ENCODE measurements around the gene PBX3.
"Not testable (repeated sequence)": the region's sequence is repeated elsewhere in the genome, so short reads cannot be mapped to it uniquely, and the experiment has no call there.

Gene PBX3

DNA sequence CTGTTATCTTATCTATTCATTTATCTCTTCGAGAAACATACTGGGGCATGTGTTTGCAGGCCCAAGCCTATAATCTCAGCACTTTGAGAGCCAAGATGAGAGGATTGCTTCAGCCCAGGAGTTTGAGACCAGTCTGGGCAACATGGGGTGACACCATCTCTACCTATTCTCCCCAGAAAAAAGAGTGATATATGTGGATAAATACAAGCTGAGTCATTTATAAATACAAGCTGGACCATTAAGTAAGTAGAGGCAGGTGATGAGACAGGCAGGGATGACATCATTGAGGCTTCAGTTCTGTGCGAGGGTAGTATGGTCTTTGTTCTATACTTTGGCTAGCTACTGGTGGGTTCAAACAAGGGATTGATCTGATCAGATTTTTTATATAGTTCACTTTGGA is 25.6 kb downstream of the PBX3 start:
- H4K20me1 ChIP-seq (ENCODE audit: insufficient read depth, low read length, poor library complexity, severe bottlenecking), result peaks cover 3% of the 10 kb centered on the region
- 0 out of 2 replicates have a peak, but pooled peaks cover 3% of the 10 kb centered on the region for H3K9me3 ChIP-seq (ENCODE audit: insufficient read depth, low read depth, low read length)
- no peak overlapping the region for H3K9ac ChIP-seq (ENCODE audit: low read depth, low read length, poor library complexity, severe bottlenecking)
- H3K9me2 ChIP-seq (replicated peaks; ENCODE audit: low read depth, low read length), result no peaks in the 10 kb centered on the region
- peaks cover 31% of the 10 kb centered on the region for H3K4me1 ChIP-seq (ENCODE audit: insufficient read depth, low read length, poor library complexity, severe bottlenecking)
- H2AFZ ChIP-seq (ENCODE audit: low read length), result no peak overlapping the region
- H3F3A ChIP-seq (ENCODE audit: low read depth), result 0 out of 2 replicates have a peak, but pooled peaks cover 5% of the 10 kb centered on the region
- H3K27me3 ChIP-seq (ENCODE audit: insufficient read depth, low read length, poor library complexity, severe bottlenecking), result no peaks in the 10 kb centered on the region
- peaks cover 22% of the 10 kb centered on the region; the same call in 1 of the 2 replicates for H3K36me3 ChIP-seq (ENCODE audit: insufficient read depth, low read length)
- H3K79me2 ChIP-seq (ENCODE audit: insufficient read depth, low read length), result peaks cover 100% of the 10 kb centered on the region
- no peak overlapping the region for H3K4me2 ChIP-seq (ENCODE audit: low read depth, low read length, poor library complexity, severe bottlenecking)
- no peak overlapping the region for H3K4me3 ChIP-seq (ENCODE audit: low read length, poor library complexity, severe bottlenecking)
- TF ChIP-seq EZH2phosphoT487 (IDR thresholded peaks at IDR 0.05; ENCODE audit: borderline replicate concordance), result no peak
- TF ChIP-seq, protein P1, sequence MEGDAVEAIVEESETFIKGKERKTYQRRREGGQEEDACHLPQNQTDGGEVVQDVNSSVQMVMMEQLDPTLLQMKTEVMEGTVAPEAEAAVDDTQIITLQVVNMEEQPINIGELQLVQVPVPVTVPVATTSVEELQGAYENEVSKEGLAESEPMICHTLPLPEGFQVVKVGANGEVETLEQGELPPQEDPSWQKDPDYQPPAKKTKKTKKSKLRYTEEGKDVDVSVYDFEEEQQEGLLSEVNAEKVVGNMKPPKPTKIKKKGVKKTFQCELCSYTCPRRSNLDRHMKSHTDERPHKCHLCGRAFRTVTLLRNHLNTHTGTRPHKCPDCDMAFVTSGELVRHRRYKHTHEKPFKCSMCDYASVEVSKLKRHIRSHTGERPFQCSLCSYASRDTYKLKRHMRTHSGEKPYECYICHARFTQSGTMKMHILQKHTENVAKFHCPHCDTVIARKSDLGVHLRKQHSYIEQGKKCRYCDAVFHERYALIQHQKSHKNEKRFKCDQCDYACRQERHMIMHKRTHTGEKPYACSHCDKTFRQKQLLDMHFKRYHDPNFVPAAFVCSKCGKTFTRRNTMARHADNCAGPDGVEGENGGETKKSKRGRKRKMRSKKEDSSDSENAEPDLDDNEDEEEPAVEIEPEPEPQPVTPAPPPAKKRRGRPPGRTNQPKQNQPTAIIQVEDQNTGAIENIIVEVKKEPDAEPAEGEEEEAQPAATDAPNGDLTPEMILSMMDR (conservative IDR thresholded peaks at IDR 0.05; ENCODE audit: low read length), result no peak

DNA sequence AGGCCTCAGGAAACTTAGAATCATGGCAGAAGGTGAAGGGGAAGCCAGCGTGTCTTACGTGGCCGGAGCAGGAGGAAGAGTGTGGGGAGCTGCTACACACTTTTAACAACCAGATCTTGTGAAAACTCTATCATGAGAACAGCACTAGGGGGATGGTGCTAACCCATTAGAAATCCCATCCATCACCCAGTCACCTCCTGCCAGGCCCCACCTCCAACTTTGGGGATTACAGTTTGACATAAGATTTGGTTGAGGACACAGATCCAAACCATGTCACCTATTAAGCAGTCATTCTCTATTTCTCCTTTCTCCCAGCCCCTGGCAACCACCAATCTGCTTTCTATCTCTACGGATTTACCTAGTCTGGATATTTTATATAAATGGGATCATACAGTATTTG is 26.9 kb downstream of the PBX3 start:
- Histone ChIP-seq H3K9ac (ENCODE audit: low read depth, low read length, poor library complexity, severe bottlenecking) (no peak overlapping the region), H3K4me3 (ENCODE audit: low read length, poor library complexity, severe bottlenecking) (no peak overlapping the region), H3K4me1 (ENCODE audit: insufficient read depth, low read length, poor library complexity, severe bottlenecking) (peaks cover 22% of the 10 kb centered on the region), H3K36me3 (ENCODE audit: insufficient read depth, low read length) (peaks cover 22% of the 10 kb centered on the region; the same call in 1 of the 2 replicates), H2AFZ (ENCODE audit: low read length) (no peak overlapping the region), H3F3A (ENCODE audit: low read depth) (0 out of 2 replicates have a peak, but pooled peaks cover 5% of the 10 kb centered on the region), H4K20me1 (ENCODE audit: insufficient read depth, low read length, poor library complexity, severe bottlenecking) (no peaks in the 10 kb centered on the region), H3K9me2 (replicated peaks; ENCODE audit: low read depth, low read length) (no peaks in the 10 kb centered on the region), H3K27me3 (ENCODE audit: insufficient read depth, low read length, poor library complexity, severe bottlenecking) (no peaks in the 10 kb centered on the region), H3K4me2 (ENCODE audit: low read depth, low read length, poor library complexity, severe bottlenecking) (peak overlapping the region; percentile 30), H3K9me3 (ENCODE audit: insufficient read depth, low read depth, low read length) (0 out of 2 replicates have a peak, but pooled peaks cover 3% of the 10 kb centered on the region), H3K79me2 (ENCODE audit: insufficient read depth, low read length) (peaks cover 93% of the 10 kb centered on the region)
- TF ChIP-seq, protein P1 (conservative IDR thresholded peaks at IDR 0.05; ENCODE audit: low read length), result no peak
- no peak for TF ChIP-seq EZH2phosphoT487 (IDR thresholded peaks at IDR 0.05; ENCODE audit: borderline replicate concordance)

DNA sequence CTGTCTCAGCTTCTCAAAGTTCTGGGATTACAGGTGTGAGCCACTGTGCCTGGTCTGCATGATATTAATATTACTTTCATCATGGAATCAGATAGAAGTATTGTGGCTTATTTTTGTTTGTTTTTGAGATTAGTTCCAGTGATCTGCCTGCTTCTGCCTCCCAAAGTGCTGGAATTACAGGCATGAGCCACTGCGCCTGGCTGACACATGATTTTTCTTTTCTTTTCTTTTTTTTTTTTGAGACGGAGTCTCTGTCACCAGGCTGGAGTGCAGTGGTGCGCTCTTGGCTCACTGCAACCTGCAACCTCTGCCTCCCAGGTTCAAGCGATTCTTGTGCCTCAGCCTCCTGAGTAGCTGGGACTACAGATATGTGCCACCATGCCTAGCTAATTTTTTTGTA is 29.6 kb downstream of the PBX3 start:
- not testable (repeated sequence) for H3K27me3 ChIP-seq (ENCODE audit: insufficient read depth, low read length, poor library complexity, severe bottlenecking); H2AFZ ChIP-seq (ENCODE audit: low read length); H3K9ac ChIP-seq (ENCODE audit: low read depth, low read length, poor library complexity, severe bottlenecking); H3K4me3 ChIP-seq (ENCODE audit: low read length, poor library complexity, severe bottlenecking); H3K9me3 ChIP-seq (ENCODE audit: insufficient read depth, low read depth, low read length); H3K4me2 ChIP-seq (ENCODE audit: low read depth, low read length, poor library complexity, severe bottlenecking); H4K20me1 ChIP-seq (ENCODE audit: insufficient read depth, low read length, poor library complexity, severe bottlenecking); H3K9me2 ChIP-seq (replicated peaks; ENCODE audit: low read depth, low read length); H3F3A ChIP-seq (ENCODE audit: low read depth)
- Histone ChIP-seq H3K36me3 (ENCODE audit: insufficient read depth, low read length) (peaks cover 18% of the 10 kb centered on the region; the same call in 1 of the 2 replicates), H3K4me1 (ENCODE audit: insufficient read depth, low read length, poor library complexity, severe bottlenecking) (peaks cover 22% of the 10 kb centered on the region), H3K79me2 (ENCODE audit: insufficient read depth, low read length) (peaks cover 71% of the 10 kb centered on the region)

DNA sequence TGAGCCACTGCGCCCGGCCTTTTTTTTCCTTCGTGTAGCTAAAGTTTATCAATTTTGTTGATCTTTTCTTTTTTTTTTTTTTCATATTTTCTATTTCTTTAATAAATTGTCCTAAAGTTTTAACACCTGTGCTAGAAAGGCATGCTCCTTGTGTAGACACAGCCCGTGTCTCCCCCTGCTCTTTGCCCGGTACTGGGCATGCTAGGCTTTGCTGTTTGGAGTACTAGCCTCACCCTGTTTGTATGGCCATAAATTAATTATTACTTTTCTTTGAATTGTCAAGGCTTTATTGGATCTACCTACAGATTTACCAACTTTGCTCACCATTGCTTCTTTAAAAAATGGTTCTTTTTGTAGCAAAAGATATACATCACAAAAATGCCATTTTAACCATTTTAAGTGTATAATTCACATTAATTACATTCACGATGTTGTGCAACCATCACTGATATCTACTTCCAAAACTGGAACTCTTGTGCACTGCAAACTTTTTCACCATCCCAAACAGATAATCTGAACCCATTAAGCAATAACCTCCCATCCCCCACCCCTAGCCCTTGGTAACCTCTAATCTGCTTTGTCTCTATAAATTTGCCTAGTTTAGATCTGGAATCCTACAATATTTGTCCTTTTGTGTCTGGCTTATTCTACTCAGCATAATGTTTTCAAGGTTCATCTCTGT is 31.5 kb downstream of the PBX3 start:
- H3K36me3 ChIP-seq (ENCODE audit: insufficient read depth, low read length), result peaks cover 29% of the 10 kb centered on the region
- H2AFZ ChIP-seq (ENCODE audit: low read length); H3K9ac ChIP-seq (ENCODE audit: low read depth, low read length, poor library complexity, severe bottlenecking); H3F3A ChIP-seq (ENCODE audit: low read depth); H3K4me2 ChIP-seq (ENCODE audit: low read depth, low read length, poor library complexity, severe bottlenecking); H3K4me1 ChIP-seq (ENCODE audit: insufficient read depth, low read length, poor library complexity, severe bottlenecking); H4K20me1 ChIP-seq (ENCODE audit: insufficient read depth, low read length, poor library complexity, severe bottlenecking); H3K27me3 ChIP-seq (ENCODE audit: insufficient read depth, low read length, poor library complexity, severe bottlenecking); H3K4me3 ChIP-seq (ENCODE audit: low read length, poor library complexity, severe bottlenecking); H3K9me3 ChIP-seq (ENCODE audit: insufficient read depth, low read depth, low read length); H3K9me2 ChIP-seq (replicated peaks; ENCODE audit: low read depth, low read length): not testable (repeated sequence)
- peaks cover 71% of the 10 kb centered on the region for H3K79me2 ChIP-seq (ENCODE audit: insufficient read depth, low read length)

DNA sequence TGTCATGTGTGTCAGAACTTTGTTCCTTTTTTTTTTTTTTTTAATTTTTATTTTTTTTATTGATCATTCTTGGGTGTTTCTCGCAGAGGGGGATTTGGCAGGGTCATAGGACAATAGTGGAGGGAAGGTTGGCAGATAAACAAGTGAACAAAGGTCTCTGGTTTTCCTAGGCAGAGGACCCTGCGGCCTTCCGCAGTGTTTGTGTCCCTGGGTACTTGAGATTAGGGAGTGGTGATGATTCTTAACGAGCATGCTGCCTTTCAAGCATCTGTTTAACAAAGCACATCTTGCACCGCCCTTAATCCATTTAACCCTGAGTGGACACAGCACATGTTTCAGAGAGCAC is 32.0 kb downstream of the PBX3 start:
- not testable (repeated sequence) for H3K4me2 ChIP-seq (ENCODE audit: low read depth, low read length, poor library complexity, severe bottlenecking); H4K20me1 ChIP-seq (ENCODE audit: insufficient read depth, low read length, poor library complexity, severe bottlenecking); H3K4me3 ChIP-seq (ENCODE audit: low read length, poor library complexity, severe bottlenecking); H3K9me3 ChIP-seq (ENCODE audit: insufficient read depth, low read depth, low read length); H3K9ac ChIP-seq (ENCODE audit: low read depth, low read length, poor library complexity, severe bottlenecking); H3K4me1 ChIP-seq (ENCODE audit: insufficient read depth, low read length, poor library complexity, severe bottlenecking); H3K9me2 ChIP-seq (replicated peaks; ENCODE audit: low read depth, low read length); H2AFZ ChIP-seq (ENCODE audit: low read length); H3F3A ChIP-seq (ENCODE audit: low read depth); H3K27me3 ChIP-seq (ENCODE audit: insufficient read depth, low read length, poor library complexity, severe bottlenecking)
- Histone ChIP-seq H3K36me3 (ENCODE audit: insufficient read depth, low read length) (peaks cover 29% of the 10 kb centered on the region), H3K79me2 (ENCODE audit: insufficient read depth, low read length) (peaks cover 71% of the 10 kb centered on the region)
